Nucleus accumbens (tissue), 56 donors: Measurements from ENCODE around the gene ANKMY1.

ENCODE experiments used
- DNase-seq, 56 donors: peaks; one replicate each; lab custom pipeline; 2025; lab: John Stamatoyannopoulos, UW

Gene ANKMY1

DNA sequence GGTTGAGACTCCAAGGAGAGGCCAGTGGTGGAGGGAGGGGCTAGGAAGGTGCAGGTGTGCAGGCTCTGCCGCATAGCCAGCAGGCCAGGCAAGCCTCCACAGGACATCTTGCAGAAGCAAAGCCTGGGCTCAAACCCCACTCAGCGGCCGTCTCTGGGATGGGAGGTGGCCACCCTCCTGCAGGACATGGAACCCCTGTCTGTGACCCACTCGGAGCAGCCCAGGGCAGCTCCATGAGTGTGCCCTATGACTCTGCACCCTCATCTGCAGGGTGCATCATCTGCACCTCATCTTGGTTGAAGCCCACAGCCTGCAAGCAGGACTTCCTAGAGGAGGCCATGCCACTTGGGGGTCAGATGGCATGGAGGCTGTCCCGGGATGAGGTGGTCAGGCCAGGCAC, 76.1 kb downstream of the ANKMY1 start:
- no peak for DNase-seq

DNA sequence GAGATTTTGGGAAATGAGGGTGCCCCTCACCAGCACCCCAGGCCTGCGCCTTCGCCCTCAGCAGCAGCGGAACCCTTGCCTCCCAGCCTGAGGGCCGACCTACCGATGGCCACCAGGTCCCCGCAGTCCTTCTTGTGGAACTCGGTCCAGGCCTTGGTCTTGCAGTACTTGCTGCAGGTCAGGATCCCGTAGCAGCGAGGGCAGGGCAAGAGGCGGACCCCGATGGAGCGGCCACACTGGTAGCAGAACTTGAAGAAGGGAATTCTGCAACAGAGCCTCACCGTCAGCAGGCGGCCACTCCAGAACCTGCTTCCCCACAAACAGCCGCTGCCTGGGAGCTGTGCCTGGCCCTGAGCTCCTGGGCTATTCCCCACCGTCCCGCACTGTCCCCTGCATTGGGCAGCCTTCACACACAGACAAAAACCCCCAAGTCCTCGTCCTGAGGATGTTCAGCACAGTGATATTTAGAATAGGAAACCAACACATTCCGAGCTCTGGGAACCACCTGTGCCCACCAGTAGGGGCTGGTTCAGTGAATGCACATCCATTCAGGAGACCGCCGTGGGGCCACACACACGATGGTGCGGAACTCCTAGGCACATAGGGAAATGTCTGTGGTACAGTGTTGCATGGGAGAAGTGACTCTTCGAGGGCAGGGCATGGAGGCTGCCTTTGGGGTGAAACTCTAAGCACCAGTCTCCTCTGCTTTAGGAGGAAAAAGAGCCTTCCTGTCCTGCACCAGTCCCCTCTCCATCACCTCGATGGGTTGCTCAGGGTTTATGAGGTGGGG, 76.8 kb downstream of the ANKMY1 start:
- DNase-seq = no peak

DNA sequence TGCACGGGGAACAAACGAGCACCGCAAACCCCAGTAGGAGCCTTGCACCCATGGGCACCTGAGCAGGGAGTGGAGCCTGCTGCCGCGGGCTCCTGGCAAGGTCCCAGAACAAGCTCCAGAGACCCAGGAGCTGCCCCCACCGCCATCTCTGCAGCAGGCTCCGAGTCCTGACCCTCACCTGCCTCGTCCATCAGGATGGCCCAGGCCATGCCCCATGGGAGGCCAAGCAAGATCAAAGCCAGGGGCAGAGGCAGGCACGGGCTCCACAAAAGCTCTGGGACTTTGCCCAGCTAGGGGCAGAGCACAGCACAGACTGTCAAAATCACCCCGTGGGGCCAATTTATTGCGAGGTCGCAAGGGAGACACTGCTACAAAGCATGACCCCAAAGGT, 78.7 kb downstream of the ANKMY1 start:
- DNase-seq = no peak

DNA sequence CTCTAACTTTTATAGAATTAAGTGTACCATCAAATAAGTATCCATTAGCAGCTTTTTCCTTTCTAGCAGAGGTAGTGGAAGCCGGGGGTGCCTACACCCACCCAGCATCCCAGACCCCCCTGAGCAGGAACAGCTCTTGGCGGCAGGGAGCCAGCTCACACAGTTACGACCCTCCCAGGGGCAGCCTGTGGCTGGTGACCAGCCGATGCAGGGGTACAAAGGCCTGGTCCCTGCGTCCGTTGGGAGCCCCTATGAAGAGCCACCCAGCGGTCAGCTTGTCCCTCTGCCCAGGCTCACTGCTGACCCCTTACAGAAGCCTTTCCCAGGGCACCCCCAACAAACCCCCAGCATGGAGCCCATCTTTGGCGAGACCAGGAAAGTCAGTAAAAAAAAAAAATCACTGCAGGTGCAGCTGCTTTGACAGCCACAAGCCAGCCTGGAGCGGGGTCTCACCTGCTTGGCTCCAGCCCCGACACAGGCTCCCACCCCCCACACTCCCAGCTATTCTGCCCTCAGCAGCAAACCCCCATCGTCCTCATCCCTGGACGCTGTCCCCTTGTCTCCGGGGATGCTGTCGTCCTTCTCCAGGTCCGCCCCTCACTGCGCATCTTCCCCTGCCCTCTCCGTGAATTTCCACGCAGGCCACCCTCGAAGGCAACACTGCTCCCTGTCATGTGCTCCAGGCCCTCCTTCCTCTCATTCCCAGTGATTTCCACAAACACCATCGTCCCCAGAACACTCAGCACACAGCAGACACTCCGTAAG, 79.3 kb downstream of the ANKMY1 start:
- no peak for DNase-seq

DNA sequence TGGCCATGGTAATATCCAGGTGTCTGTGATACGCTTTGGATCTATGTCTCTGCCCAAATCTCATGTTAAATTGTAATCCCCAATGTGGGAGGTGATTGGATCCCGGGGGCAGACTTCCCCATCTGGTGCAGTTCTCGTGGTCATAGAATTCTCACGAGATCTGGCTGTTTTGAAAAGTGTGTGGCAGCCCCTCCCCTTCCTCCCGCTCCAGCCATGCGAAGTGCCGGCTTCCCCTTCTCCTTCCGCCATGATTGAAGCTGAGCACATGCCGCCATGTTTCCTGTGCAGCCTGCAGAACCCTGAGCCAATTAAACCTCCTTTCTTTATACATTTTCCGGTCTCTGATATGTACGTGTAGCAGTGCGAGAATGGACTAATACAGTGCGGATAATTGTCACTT, 79.9 kb downstream of the ANKMY1 start:
- no peak for DNase-seq

DNA sequence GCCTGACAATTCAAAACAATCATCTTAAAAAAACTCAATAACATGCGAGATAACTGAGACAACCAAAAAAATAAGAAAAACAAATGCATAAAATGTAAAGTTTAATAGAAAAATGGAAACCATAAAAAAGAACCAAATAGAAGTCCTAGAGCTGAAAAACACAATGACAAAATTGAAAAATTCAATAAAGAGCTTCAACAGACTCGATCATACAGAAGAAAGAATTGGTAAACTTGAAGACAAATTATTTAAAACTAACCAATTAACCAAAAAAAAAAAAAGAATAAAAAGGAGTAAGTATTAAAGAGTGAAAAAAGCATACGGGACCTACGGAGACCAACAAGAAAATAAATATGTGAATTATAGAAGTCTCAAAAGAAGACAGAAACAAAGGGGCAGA, 84.6 kb downstream of the ANKMY1 start:
- no peak for DNase-seq

DNA sequence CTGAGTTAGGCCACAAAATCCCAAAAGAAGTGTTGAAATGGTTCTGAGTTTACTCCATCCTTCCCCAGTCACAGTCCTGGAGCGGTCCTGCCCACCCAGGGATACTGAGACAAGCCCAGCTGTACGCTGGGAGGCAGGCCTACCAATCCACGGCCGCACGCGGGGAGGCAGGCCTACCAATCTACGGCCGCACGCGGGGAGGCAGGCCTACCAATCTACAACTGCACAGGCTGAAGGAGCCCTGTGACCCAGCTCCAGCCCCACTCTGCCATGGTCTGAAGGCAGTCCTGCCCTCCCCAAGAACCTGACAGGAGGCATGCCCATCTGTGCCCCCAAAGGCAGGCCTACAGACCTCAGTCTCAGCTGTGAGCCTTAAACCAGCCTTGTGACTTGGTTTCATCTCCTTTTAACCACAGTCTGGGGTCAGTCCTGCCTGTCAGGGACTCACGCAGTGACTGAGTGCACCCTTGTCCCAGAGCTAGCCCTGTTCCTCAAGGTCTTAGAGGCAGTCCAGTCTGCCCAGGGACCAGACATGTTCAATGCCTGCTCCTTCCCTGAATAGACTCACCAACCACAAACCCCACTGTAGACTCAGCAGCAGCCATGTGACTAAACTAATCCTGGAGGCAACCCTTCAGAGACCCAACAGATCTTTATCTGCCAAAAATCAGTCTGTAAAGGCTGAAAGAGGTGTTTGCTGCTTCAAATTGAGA, 85.6 kb downstream of the ANKMY1 start:
- DNase-seq = no peak

DNA sequence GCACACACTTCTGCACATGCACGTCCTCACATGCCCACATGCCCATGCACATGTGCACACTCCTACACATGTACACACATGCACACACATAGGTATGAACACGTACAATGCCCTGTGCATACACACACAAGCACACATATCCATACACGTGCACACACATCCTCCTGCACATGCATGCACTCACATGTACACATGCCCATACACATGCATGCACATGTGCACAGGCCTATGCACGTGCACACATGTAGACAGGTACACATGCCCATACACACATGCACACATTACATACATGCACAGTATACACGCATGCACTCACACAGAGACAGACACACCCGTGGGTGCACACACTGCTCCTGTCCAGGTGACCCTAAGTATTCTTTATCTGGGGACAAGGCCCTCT, 88.0 kb downstream of the ANKMY1 start:
- DNase-seq = no peak

DNA sequence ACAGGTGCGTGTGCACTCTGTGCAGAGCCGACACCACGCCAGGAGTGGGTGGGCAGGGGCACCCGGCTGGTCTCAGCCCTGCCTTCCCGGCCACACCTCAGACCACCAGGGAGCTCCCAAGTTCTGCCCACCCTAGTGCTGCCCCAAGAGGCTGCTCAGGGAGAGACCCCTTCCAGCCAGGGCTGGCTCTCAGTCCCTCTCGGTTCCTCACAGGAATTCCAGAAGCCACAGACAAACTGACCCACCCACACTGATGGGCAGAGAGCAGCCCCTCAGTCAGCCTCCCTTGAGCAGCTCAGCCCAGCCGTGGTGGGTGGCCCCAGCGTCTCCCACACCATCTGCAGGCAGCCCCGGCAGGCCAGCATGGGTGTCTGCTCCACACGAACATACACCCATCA, 88.5 kb downstream of the ANKMY1 start:
- no peak for DNase-seq

DNA sequence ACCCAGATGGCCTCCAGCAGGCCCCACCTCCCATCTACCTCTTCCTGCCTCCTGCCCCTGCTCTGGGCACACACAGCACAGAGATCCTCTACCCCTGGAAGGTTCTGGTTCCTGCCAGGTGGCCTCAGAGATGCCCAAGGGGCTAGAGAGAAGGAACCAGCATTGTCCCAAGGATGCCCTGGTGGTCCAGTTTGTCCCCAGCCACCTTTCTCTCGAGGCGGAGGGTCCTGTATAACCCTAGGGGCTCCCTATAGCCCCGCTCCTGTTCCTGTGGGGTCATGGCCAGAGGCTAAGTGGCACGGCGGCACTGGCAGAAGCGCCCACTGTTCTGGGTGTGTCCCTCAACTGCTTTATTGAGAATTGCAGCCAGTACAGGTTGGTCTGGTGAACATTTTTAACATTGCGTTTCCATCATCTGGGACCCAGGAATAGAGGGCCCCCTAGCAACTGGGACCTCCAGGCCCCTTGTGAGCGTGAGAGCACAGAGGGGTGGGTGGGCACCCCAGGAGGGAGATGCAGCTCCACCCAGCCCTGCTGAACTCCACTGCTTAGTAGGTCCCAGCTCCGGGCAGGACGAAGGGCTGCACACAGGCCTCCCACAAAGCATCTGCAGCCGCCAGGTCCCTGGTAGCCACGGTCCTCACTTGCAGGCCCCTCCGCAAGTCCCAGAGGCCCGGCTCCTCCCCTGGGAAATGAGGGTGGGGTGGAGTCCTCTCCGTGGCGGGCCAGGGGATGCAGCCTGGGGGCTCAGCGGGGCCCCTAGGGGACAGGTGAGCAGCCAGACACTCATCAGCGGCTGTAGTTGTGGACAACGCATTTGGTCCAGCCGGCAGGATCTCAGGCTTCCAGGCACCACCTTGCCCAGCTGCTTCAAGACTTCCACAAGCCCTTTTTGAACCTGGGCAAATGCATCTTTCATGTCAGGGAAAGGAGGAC, 89.2 kb downstream of the ANKMY1 start:
- DNase-seq = no peak

DNA sequence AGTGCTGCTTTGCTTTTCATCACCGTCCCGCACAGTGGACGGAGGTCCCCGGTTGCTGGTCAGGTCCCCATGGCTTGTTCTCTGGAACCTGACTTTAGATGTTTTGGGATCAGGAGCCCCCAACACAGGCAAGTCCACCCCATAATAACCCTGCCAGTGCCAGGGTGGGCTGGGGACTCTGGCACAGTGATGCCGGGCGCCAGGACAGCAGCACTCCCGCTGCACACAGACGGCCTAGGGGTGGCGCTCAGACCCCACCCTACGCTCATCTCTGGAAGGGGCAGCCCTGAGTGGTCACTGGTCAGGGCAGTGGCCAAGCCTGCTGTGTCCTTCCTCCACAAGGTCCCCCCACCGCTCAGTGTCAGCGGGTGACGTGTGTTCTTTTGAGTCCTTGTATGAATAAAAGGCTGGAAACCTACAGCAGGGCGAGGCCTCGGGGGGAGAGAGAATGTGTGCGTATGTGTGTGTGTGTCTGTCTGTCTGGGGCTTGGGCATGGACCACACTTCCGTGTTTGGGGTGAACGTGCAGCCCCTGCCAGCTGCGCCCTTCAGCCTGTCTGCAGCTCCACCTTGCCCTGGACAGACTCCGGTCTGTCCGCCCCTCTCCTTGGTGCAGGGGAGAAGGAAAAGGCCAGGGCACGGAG, 90.0 kb downstream of the ANKMY1 start:
- no peak for DNase-seq

DNA sequence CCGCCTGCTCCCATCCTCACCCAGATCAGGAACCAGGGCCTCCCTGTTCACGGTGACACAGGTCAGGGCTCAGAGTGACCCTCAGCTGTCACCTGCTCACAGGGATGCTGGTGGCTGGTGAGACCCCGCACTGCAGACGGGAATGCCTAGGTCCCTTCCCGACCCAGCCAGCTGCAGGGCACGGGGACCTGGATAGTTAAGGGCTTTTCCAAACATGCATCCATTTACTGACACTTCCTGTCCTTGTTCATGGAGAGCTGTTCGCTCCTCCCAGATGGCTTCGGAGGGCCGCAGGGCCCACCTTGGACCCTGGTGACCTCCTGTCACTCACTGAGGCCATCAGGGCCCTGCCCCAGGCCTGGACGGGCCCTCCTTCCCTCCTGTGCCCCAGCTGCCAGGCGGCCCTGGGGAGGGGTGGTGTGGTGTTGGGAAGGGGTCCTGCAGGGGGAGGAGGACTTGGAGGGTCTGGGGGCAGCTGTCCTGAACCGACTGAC, 90.6 kb downstream of the ANKMY1 start:
- DNase-seq = no peak

DNA sequence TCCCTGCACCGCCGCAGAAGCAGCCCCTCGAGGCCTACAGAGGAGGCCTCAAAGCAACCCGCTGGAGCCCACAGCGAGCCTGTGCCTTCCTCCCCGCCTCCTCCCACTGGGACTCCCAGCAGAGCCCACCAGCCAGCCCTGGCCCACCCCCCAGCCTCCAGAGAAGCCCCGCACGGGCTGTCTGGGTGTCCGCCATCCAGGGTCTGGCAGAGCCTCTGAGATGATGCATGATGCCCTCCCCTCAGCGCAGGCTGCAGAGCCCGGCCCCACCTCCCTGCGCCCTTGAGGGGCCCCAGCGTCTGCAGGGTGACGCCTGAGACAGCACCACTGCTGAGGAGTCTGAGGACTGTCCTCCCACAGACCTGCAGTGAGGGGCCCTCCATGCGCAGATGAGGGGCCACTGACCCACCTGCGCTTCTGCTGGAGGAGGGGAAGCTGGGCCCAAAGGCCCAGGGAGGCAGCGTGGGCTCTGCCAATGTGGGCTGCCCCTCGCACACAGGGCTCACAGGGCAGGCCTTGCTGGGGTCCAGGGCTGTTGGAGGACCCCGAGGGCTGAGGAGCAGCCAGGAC, 91.1 kb downstream of the ANKMY1 start:
- no peak for DNase-seq

DNA sequence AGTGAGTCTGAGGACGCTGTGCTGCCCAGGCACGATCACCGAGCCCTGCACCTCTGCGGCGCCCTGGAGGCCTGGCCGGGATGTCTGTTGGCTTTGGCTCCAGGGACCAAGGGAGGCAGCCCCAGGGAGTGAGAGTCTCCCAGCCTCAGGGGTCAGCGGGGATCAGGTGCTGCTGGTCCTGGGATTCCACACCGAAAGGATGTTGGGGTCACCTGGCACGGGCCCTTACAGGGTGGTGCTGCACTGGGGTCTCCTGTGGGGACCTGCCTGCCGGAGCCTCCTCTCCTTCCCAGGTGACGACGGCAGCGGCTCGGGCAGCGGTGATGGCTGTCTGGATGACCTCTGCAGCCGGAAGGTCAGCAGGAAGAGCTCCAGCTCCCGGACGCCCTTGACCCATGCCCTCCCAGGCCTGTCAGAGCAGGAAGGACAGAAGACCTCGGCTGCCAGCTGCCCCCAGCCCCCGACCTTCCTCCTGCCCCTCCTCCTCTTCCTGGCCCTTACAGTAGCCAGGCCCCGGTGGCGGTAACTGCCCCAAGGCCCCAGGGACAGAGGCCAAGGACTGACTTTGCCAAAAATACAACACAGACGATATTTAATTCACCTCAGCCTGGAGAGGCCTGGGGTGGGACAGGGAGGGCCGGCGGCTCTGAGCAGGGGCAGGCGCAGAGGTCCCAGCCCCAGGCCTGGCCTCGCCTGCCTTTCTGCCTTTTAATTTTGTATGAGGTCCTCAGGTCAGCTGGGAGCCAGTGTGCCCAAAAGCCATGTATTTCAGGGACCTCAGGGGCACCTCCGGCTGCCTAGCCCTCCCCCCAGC, 91.8 kb downstream of the ANKMY1 start:
- no peak for DNase-seq

DNA sequence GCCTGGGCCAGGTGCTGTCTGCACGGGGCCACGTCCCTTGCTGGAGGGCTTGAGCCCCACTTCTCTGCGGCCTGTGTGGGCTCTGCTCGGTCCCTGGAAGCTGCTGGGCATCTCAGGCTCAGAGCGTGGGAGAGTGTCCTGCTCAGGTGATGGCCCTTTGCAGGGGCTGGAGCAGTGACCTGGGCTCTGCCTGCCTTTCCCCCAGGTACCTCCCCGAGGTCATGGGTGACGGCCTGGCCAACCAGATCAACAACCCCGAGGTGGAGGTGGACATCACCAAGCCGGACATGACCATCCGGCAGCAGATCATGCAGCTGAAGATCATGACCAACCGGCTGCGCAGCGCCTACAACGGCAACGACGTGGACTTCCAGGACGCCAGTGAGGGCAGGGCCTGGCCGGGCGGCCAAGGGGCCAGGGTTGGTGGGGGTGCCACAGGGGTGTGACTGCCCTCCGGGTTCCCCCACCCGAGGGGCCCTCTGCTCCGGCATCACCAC, 92.5 kb downstream of the ANKMY1 start:
- DNase-seq = no peak

DNA sequence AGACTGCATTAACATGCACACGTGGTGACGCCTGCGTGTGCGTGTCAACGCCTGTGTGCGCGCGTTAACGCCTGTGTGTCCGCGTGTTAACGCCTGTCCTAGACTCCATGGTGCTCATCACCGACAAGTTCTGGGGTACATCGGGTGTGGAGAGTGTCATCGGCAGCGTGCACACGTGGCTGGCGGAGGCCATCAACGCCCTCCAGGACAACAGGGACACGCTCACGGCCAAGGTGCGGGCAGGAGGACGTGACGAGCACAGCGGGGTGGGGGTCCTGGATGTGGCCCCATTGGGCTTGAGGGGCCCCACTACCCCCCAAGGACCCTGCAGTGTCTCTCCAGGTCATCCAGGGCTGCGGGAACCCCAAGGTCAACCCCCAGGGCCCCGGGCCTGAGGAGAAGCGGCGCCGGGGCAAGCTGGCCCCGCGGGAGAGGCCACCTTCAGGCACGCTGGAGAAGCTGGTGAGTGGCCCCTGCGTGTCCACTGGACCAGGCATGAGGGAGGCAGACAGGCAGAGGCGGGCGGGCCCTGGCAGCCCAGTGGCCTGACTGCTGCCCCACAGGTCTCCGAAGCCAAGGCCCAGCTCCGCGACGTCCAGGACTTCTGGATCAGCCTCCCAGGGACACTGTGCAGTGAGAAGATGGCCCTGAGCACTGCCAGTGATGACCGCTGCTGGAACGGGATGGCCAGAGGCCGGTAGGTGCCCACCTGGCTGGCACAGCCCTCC, 93.1 kb downstream of the ANKMY1 start:
- no peak for DNase-seq

DNA sequence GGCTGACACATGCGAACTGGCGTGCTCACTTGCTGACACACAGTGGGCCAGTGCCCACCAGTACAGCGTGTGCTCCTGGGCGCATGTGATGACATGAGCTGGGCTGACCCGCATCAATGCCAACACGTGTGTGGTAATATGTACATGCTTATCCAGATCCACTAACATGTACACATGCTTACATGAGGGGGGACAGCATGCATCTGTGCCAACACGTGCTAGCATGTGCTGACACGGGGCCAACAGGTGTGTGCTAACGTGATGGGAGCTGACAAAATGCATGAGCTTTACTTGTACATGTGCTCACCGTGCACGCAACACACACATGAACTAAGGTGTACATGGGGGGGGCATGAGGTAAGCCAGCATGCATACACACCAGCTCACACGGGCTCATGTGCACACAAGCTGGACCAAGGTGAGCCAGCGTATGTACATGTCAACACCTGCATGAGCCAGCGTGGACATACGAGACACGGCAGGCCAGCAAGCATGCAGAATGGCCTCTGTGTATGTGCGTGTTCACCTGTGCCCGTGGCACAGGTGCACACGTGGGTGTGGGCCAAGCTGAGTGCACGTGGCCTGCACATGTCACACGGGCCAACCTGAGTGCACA, 93.8 kb downstream of the ANKMY1 start:
- DNase-seq = no peak
